DOHH2 (cell line): ENCODE results near the gene DUSP8.

Source experiments
- CTCF ChIP-seq: fragments of 200-600 bp; sonication (generic); IDR thresholded peaks from one replicate; pipeline ENCODE4 v1.5.1; 2014; ENCODE audit warnings: antibody characterized with exemption, mild to moderate bottlenecking, low read depth, low read length; ENCODE audit not compliant: poor library complexity, severe bottlenecking
- EZH2phosphoT487 ChIP-seq: fragments of 200-600 bp; sonication (generic); IDR thresholded peaks from 2 replicates; pipeline ENCODE4 v1.6.1; 2017; ENCODE audit warnings: borderline replicate concordance, mild to moderate bottlenecking, antibody characterized with exemption, low read length, moderate library complexity, mixed read lengths

GRCh38 chr11:1592628-1593027 is 20.6 kb upstream of the DUSP8 start:
- no peak for TF ChIP-seq CTCF
- TF ChIP-seq EZH2phosphoT487 = no peak
